Urothelium cell line (cell line): ENCODE results near the gene ADORA2A.
A peak's percentile ranks its signal among the peaks of the same experiment; 100 is the strongest.

ENCODE experiments used
- DNase-seq: peaks from one replicate; pipeline ENCODE4 v3.0.0; 2011; ENCODE audit warnings: low spot score, mixed read lengths
- FAIRE-seq: peaks from 2 replicates; lab custom pipeline; 2011; peaks lifted over from hg19 to GRCh38; lab: Jason Lieb, UNC

The ADORA2A gene

DNA sequence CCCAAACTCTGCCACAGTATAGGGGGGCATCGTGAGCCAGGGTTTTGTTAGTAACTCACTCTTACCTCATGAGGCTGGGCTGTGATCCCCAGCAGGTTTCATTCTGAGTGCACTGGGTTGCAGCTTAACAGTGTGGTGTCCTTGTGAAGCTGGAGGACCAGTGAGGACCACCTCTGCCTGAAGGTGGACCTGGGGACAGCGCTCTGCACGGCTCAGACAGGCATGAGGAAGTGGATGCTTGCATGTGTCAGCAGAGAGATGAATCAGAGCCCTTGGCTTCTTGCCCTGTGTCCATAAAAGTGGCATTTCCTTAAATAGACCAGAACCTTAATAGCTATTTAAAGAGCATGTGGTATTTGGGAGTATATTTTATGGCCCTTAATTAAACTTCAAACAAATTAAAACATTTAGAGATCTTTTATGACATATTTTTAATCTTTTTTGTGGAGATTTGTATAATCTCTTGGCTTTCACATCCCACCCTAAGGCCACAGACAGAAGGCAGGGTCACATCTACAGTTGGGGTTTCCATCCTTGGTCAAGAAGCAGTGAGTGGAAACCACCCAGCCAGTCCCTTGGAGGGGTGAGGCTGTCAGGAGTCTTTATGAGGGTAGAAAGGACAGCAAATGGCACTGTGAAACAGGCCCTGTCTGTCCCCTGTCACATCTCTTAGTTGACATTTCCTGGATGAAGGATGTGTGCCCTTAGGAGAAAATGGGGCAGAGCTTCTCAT, 24.8 kb upstream of the ADORA2A start:
- FAIRE-seq (peak; percentile 99), DNase-seq (peak; percentile 92)

DNA sequence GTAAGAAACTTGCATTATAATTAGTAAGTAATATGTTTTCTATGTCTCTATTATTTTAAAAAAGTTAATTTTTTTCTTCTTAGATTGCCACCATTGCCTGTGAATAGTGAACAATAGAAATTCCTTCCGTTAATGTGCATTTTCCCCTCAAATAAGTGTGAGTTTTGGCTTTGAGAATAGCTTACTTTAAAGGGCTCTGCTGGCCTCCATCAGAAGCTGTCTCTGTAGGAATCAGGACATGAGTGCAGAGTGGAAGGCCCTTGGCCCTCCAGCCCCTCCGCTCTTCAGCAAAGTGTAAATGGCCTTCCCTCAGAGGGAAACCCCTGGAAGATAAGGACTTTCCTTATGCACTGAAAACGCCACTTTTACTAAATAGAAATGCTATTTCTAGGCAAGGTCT, 24.1 kb upstream of the ADORA2A start:
- peak; percentile 71 for FAIRE-seq
- DNase-seq: no peak

DNA sequence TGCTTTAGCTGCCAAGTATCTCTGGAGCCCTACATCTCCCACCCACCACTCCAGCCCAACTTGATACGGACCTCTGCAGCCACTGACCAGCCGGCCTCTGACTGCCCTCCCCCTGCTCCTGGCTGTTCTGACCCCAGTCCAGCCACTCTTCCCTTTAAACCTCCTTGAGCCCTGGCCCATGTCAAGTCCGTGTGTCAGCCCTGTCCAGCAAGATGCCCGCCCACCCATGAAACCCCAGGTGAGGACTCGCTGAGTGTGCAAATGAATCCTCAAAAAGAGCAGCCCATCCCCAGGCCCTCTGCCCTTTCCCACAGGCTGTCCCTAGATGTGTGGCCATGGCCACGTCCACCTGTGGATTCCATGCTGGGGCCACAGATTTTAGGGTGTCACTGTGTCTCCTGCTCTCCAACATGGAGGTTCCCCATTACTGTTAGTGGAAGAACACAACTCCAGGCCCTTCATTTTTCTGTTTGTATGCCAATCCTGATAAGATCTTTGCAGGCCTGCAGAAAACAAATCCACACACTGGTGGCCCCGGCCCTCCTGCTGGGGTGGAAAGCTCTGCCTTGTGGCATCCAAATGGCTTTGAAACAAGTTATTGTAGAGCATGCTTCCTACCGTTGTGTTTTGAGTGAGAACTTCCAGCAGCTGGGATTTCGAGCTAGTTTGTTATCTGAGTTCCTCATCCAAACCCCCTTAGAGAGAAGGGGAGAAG, 22.7 kb upstream of the ADORA2A start:
- DNase-seq: no peak

DNA sequence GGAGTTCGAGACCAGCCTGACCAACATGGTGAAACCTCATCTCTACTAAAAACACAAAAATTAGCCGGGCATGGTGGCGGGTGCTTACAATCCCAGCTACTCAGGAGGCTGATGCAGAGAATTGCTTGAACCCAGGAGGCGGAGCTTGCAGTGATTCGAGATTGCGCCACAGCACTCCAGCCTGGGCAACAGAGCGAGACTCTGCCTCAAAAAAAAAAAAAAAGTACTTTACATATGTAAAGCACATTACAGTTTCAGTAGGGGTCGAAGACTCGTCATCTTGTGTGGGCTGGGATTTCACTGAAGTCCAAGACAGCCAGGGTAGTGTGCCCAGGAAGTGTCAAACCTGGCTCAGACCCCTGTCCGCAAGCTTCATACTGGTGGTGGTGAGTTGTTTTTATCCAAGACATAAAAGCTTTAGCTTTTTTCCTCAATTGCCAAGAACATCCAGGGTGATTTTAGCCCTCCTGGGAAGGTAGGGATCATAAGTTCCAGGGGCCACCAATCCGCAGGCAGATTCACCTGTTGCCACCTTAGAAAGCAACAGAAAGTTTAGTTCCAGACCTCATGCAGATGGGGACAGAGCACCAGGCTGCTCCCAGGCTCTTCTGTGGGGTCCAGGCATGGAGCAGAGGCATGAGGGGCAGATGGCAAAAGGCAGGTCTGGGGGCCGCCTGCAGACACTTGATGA, 21.6 kb upstream of the ADORA2A start:
- DNase-seq (no peak), FAIRE-seq (no peak)

More for the DNA sequence above, 22.7 kb upstream of the ADORA2A start:
- FAIRE-seq: peak; percentile 87

DNA sequence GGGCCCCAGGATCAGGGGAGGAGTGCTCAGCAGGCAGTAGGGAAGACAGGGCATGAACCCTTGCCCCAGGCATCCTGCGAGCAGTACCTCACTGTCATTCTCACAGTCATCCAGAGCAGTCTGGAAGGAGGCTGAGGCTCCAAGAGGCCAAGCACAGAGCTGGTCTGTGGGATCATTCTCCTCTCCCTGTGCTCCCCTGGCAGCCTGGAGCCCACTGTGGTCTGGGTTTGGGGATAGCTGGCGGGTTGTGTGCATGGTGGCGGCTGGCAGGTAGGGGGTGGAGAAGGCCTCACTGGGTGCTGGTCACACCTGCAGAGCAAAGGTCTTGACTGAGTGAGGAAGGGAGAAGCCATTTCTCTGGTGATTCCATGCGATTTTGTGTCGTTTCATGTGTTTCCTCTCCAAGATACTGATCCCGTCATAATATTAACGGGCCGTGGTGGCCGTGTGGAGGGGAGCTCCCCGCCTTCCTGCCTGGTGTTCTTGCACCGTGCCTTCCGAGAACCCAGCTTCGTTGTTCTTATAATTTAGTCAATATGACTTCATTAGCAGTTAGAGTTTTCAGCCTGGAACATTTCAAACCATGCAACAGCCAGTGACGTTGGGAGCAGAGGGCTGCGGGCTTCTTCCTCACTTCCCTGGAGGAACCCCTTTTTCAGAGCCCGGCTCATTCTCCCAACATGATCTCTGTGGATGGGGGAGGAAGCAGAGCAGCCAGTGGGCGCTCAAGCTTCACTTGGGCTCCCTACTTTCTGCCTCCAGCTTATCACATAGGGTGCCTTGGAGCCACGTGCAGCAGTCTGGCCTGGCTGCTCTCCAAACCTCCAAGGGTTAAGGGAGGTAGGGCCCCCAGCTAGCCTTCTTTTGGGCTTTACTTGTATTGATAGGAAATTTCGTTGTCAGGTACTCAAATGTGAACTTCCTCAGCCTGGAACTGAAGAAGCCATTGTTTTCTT, 20.8 kb upstream of the ADORA2A start:
- peak; percentile 90 for FAIRE-seq
- DNase-seq: no peak

GRCh38 chr22:24407278-24407665, 20.1 kb upstream of the ADORA2A start:
- FAIRE-seq (no peak), DNase-seq (no peak)

DNA sequence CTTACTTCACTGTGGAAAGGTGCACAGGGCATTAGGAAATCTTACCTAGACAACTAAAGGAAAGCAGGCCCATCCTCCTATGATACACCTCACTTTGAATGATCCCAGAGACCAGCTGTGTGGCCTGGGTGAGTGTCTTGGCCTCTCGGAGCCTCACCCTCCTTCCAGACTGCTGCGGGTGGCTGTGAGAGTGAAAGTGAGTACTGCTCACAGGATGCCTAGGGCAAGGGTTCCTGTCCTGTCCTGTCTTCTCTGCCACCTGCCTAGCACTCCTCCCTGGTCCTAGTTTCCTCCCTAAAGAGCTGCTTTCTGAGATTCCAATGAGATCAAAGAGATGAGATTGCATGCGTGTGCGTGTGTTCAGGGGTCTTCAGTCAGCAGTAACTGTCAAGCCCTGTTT, 19.5 kb upstream of the ADORA2A start:
- FAIRE-seq: no peak
- no peak for DNase-seq

DNA sequence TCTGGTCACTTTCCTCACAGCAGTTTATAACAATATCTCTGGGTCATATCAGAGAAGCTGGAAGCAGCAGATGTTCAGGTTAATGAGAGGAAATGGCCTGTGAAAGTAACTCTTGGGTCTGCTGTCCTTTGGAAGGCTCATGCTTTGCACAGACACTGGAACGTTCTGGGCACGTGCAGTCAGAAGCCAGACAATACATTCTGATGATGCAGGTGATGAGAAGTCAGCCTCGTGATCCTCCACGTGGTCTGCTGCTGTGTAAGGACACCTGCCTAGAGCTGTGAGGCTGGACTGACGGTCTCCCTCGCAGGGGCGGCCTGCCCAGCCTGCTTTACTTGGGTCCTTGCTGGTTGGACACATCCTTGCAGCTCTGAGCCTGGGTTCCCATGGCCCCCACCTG, 18.8 kb upstream of the ADORA2A start:
- FAIRE-seq (no peak), DNase-seq (no peak)

DNA sequence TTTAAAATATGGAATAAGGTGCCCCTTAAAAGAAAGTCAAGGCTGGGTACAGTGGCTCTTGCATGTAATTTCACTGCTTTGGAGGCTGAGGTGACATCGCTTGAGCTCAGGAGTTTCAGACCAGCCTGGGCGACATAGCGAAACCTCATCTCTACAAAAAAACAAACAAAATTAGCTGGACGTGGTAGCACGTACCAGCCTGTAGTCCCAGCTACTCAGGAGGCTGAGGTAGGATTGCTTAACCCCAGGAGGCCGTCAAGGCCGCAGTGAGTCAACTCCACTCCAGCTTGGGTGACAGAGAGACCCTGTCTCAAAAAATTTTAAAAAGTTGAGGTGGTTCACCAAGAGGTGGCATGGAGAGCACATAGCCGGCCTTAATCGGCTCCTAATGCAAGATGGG, 17.7 kb upstream of the ADORA2A start:
- no peak for FAIRE-seq

GRCh38 chr22:24410110-24410856, 17.1 kb upstream of the ADORA2A start:
- FAIRE-seq: peak; percentile 9
- DNase-seq: no peak

More for the DNA sequence above, 17.7 kb upstream of the ADORA2A start:
- no peak for DNase-seq

GRCh38 chr22:24411256-24412004, 16.0 kb upstream of the ADORA2A start:
- DNase-seq (no peak), FAIRE-seq (peak; percentile 48)

GRCh38 chr22:24412274-24412673, 15.1 kb upstream of the ADORA2A start:
- FAIRE-seq (no peak), DNase-seq (no peak)

DNA sequence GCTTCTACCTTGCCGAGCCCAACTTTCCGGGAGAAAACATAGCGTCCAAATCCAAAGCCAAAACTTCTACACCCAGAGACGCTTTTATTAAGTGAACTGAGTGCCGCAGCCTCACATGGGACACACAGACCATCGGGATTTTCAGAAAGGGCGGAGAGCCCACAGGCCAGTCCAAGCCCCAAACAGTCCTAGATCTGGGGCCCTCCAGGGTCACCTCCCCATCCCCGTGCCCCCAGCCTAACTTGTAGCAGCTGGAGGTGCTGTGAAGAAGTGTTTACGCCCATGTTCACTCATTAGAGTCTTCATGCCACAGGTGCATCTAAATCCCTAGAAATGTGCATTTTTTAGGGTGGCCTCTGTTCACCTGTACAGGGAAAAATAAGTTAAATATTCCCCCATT, 14.1 kb upstream of the ADORA2A start:
- DNase-seq (no peak), FAIRE-seq (no peak)

DNA sequence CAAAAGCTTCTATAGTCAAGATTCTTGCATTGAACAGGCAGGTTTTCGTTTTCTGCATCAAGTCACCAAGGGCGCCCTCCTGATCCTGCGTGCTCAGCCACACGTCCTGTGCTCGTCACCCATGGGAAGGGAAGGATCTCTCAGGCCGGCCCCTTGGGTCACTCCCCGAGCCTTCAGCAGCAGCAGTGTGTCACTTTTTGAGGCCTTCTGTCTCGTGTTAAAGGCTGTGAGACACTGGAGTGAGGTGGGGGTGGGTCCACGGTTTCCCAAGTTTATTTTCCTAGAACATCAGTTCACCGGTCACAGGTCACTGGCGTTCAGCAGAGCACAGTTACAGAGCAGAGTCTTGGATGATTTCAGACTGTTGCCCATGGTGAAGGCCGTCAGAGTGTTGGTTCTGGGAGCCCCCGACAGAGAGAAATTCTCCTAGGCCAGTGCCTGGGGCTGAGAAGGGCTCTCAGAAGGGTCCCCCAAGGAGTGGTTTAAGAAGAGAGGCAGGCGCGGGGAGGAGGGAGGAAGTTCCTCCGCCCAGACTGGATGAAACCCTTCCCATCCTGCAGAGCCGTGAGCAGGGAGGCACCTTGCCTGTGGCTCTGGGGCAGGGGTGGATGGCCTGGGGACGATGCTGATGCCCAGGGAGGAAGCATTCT, 13.5 kb upstream of the ADORA2A start:
- no peak for FAIRE-seq
- no peak for DNase-seq

DNA sequence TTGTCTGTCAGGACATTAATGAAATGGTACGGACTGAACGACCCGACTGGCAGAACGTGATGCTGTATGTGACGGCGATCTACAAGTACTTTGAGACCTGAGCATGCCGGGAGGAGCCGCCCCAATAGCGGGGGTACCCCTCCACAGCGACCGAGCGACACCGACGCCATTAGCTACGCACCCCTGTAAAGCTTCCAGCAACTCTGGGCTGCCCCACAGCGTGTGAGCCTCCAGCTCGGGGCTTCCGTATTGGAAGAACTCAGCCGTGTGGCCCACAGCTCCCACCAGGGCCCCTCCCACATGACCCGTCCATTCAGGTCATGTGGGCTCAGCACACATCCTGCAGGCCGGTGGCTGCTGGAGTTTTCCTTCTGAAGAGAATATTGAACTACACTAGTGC, 12.9 kb upstream of the ADORA2A start:
- DNase-seq (no peak), FAIRE-seq (no peak)

DNA sequence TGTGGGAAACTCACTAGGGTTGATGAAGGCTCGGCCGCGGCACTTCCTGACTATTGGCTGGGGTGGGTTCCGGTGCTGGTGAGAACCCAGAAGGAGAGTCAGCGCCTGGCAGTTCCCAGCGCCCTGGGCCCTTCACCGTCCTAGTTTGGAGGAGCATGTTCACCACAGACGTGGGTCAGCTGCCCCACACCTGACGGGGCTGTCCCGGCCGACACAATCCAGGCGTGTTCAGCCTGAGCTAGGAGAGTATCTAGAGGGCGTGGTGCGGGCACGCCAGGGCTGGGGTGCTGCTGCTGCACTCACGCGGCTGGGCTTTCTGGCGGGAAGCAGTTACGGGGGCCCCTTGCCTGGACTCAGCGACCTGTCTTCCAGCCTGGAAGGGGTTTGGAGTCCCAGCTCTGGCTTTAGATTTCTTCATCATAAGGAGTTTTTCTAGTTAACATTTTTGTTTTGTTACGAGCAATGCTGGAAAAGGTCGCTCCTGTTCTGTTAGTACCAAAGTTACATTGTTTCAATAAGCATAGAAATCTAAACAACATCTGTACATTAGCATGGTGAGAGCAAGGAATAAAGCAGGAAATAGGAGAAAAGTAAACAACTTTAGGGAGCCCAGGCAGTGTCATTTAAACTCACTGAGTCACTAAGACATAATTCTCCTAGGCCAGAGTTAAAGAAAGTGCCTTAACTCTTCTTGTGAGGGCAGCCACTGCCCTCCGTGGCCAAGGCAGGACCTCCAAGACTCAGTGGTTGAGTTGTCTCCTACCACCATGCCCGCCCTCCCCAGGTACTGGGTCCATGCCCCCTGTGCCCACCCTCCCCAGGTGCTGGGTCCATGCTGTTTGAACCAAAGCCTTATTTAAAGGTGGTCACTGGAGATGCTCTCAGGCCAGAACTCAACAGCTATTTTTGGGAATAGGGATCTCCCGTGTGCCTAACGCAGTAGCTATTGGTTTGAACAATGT, 12.1 kb upstream of the ADORA2A start:
- no peak for FAIRE-seq
- DNase-seq: no peak

GRCh38 chr22:24416095-24416494, 11.3 kb upstream of the ADORA2A start:
- no peak for DNase-seq
- FAIRE-seq: peak; percentile 17

DNA sequence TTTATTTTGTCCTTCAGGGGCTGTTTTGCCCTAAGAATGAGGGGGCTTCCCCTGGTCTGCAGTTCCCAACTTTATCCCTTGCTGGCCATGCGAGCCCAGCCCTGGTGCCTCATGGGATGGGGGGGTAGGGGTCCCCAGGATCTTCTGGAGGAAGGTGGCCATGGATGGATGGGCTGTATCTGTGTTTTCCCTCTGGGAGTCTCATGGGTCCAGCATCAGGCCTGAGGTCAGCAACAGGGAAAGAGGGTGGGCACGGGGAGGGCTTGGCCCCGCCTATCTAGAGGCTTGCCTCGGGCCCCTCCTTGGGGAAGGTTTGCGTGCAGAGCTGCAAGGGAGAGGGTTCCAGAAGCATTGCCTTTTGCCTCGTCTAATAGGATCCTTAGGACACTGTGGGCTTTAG, 10.8 kb upstream of the ADORA2A start:
- DNase-seq: no peak
- no peak for FAIRE-seq
